ENCODE measurements around the gene TMEM192. TPM values are rescaled to one million over a fixed set of nuclear protein-coding genes. Genes with fewer than 3 reads are reported as not detected.

TMEM192 gene
- total RNA-seq (2022; extraction: Qiagen RNA extraction): 6.9 to 8.0 TPM (median 7.4 TPM) in 5 replicates

DNA sequence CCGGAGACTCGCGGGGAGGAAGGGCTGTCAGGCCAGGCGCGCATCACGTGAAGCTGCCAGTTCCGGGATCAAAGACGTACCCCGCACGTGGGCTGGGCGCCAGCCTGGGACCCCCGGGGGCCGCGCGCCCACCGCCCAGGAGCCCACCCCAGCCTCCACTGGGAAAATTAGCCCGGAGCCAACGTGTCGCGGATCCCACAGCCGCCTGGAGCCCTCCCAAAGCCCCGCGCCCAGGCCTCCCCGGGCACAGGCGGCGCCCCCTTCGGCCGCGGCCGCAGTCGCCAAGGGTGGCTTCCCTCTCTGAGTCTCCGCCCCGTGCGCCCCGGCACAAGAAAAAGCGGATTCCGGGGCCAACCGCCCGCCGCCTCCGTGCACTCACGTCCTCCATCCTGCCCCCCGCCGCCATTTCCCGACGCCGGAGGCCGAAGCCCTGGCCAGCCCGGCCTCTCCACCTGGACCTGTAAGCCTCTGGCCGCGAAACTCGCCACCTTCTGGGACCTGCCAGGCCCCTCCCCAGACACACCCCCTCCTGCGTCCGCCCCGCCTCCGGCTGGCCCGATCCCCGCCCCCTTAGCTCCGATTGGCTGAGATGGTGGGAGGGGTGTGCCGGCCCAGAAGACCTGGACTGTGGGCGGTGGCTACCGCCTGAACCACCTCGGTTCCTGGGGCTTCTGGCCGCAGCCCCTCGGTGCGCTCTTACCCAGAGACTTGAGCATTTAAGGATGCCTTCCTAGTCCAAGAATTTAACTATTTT lies at the start of gene TMEM192:
TSS of gene TMEM192 (minus strand) at position 493 of the 754 bp plus-strand sequence. CDS start at position 406, 87 bp downstream.

GRCh38 chr4:165053645-165054044 lies 59.0 kb downstream of the TMEM192 start, which contains the start of gene TRIM75:
Gene TRIM75 (plus strand): TSS chr4:165053866. CDS start chr4:165059148, 5,282 bp downstream.

DNA sequence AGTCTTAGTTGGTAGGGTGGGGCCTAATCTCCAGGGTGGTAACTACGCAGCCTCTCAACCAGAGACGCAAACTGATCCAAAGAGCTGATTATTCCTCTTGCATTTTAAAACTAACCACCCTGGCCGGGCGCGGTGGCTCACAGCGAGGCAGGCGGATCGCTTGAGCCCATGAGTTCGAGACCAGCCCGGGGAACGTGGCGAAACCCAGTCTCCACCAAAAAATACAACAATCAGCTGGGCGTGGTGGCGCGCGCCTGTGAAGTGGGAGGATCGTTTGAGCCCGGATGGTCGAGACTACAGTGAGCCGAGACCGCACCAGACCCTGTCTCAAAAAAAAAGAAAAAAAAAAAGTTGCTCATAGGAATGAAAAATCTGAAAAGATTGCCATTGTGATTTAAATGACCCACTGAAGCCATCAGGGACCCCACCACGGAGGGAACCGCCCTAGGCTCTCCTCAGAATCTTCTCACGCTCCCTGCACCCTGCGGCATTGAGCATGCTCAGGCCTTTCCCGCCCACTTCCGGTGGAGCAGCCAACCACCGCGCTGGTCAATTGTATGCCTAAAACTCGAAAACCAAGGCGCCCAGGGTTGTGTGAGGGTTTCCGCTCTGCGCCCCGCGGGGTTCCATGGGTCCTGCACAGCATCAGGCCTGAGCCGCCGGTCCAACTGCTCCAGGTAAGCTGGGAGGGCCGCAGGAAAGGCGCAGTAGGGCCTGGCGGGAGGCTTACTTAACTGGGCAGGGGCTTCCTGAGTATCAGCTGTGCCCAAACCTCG lies 81.0 kb downstream of the TMEM192 start, which contains the start of gene TRIM60:
TSS of gene TRIM60 (plus strand) at position 564 of the 776 bp plus-strand sequence. CDS start 8,074 bp downstream, outside the sequence.

Other genes starting within 250 kb of the TMEM192 start
- gene APELA, start 235.7 kb downstream of the TMEM192 start, total RNA-seq (2022; extraction: Qiagen RNA extraction): not detected in 5 replicates
- not detected in 5 replicates for gene TRIM61, start 135.2 kb downstream of the TMEM192 start, total RNA-seq (2022; extraction: Qiagen RNA extraction)
- not detected in 5 replicates for gene TRIM60, start 80.9 kb downstream of the TMEM192 start, total RNA-seq (2022; extraction: Qiagen RNA extraction)
- gene TRIM75, start 59.0 kb downstream of the TMEM192 start, total RNA-seq (2022; extraction: Qiagen RNA extraction): not detected in 5 replicates
- gene KLHL2, start 94.7 kb upstream of the TMEM192 start, total RNA-seq (2022; extraction: Qiagen RNA extraction): 10.6 to 13.8 TPM (median 12.7 TPM) in 5 replicates
- 17.8 to 22.1 TPM (median 18.5 TPM) in 5 replicates for gene MSMO1, start 214.8 kb upstream of the TMEM192 start, total RNA-seq (2022; extraction: Qiagen RNA extraction)

Data from A549 treated with CORT108297 at 1 μM for 4 hours (cell line).